Liver (tissue), 9 donors: ENCODE data around the gene CALHM5. TPM values are rescaled to one million over a fixed set of nuclear protein-coding genes. Genes with fewer than 3 reads are reported as not detected.

Experiments
- DNase-seq: peaks from one replicate; pipeline ENCODE4 v3.0.0-alpha.2; 2017; ENCODE audit warnings: low spot score
- H3K27ac ChIP-seq, 2 donors: one replicate each; pipeline ENCODE4 v1.7.0; 2013; ENCODE audit warnings: inconsistent platforms in 2 of 2, low read length in 2 of 2, control low read depth in 1 of 2, low read depth in 1 of 2, mild to moderate bottlenecking in 1 of 2
- H3K27me3 ChIP-seq, 4 donors: one replicate each; pipeline versions ENCODE4 v1.6.1 to v1.7.0; 2013; ENCODE audit warnings: low read length in 3 of 4, inconsistent platforms in 1 of 4, mild to moderate bottlenecking in 1 of 4, moderate library complexity in 1 of 4; ENCODE audit not compliant: control insufficient read depth in 4 of 4, insufficient read depth in 4 of 4
- H3K36me3 ChIP-seq, 4 donors: one replicate each; pipeline versions ENCODE4 v1.6.1 to v1.7.0; 2013; ENCODE audit warnings: low read length in 3 of 4, mild to moderate bottlenecking in 3 of 4, low read depth in 1 of 4, moderate library complexity in 1 of 4; ENCODE audit not compliant: control insufficient read depth in 4 of 4, insufficient read depth in 3 of 4
- H3K4me1 ChIP-seq, 4 donors: one replicate each; pipeline versions ENCODE4 v1.6.1 to v1.7.0; 2013; ENCODE audit warnings: low read length in 3 of 4, mild to moderate bottlenecking in 3 of 4, moderate library complexity in 1 of 4; ENCODE audit not compliant: control insufficient read depth in 4 of 4, insufficient read depth in 4 of 4
- H3K4me3 ChIP-seq, 3 donors: one replicate each; pipeline versions ENCODE4 v1.6.1 to v1.7.0; 2013; ENCODE audit warnings: low read length in 3 of 3, control low read depth in 1 of 3, low read depth in 1 of 3, mild to moderate bottlenecking in 1 of 3
- H3K9ac ChIP-seq, 2 donors: one replicate each; pipeline ENCODE4 v1.7.0; 2013; ENCODE audit warnings: low read length in 2 of 2, mild to moderate bottlenecking in 2 of 2, moderate library complexity in 2 of 2, control low read depth in 1 of 2, low read depth in 1 of 2
- H3K9me3 ChIP-seq, 4 donors: one replicate each; pipeline versions ENCODE4 v1.6.1 to v1.7.0; 2013; ENCODE audit warnings: low read length in 3 of 4; ENCODE audit not compliant: control insufficient read depth in 4 of 4
- ATF3 ChIP-seq: IDR thresholded peaks from 2 replicates; pipeline ENCODE4 v1.6.1; 2016; ENCODE audit warnings: antibody characterized with exemption
- CTCF ChIP-seq: fragments of 150-350 bp; IDR thresholded peaks from 2 replicates; pipeline ENCODE4 v1.5.1; 2017; ENCODE audit warnings: improper control_type of control experiment, low read depth, low read length; ENCODE audit not compliant: missing input control
- EGR1 ChIP-seq, 2 donors: IDR thresholded peaks; 2 replicates each; pipeline ENCODE4 v1.6.1; 2016 to 2018; ENCODE audit warnings: antibody characterized with exemption in 2 of 2, low read depth in 2 of 2
- FOXA1 ChIP-seq: IDR thresholded peaks from 2 replicates; pipeline ENCODE4 v1.6.1; 2016; ENCODE audit warnings: antibody characterized with exemption
- FOXA2 ChIP-seq: IDR thresholded peaks from 2 replicates; pipeline ENCODE4 v1.6.1; 2016; ENCODE audit warnings: antibody characterized with exemption
- HNF4G ChIP-seq: IDR thresholded peaks from 2 replicates; pipeline ENCODE4 v1.6.1; 2016; ENCODE audit warnings: antibody characterized with exemption
- JUND ChIP-seq, 2 donors: IDR thresholded peaks; 2 replicates each; pipeline ENCODE4 v1.6.1; 2016; ENCODE audit warnings: antibody characterized with exemption in 2 of 2
- NR2F2 ChIP-seq: IDR thresholded peaks from 2 replicates; pipeline ENCODE4 v1.6.1; 2016; ENCODE audit warnings: antibody characterized with exemption
- RAD21 ChIP-seq, 2 donors: IDR thresholded peaks; 2 replicates each; pipeline ENCODE4 v1.6.1; 2016; ENCODE audit warnings: antibody characterized with exemption in 2 of 2, mild to moderate bottlenecking in 2 of 2
- REST ChIP-seq: IDR thresholded peaks from 2 replicates; pipeline ENCODE4 v1.6.1; 2016; ENCODE audit warnings: antibody characterized with exemption, mild to moderate bottlenecking
- RXRA ChIP-seq, 2 donors: IDR thresholded peaks; 2 replicates each; pipeline ENCODE4 v1.6.1; 2017 to 2018; ENCODE audit warnings: antibody characterized with exemption in 2 of 2, mild to moderate bottlenecking in 1 of 2
- SP1 ChIP-seq: IDR thresholded peaks from 2 replicates; pipeline ENCODE4 v1.6.1; 2018; ENCODE audit warnings: antibody characterized with exemption, mild to moderate bottlenecking
- TAF1 ChIP-seq: conservative IDR thresholded peaks from 2 replicates; pipeline ENCODE4 v1.6.1; 2016; ENCODE audit warnings: antibody characterized with exemption, mild to moderate bottlenecking
- YY1 ChIP-seq: IDR thresholded peaks from 2 replicates; pipeline ENCODE4 v1.6.1; 2016; ENCODE audit warnings: antibody characterized with exemption, mild to moderate bottlenecking
- ZBTB33 ChIP-seq: IDR thresholded peaks from 2 replicates; pipeline ENCODE4 v1.6.1; 2016; ENCODE audit warnings: antibody characterized with exemption
- WGBS: extraction: QIAGEN DNeasy Blood & Tissue Kit; methylation state at CpG from one replicate; pipeline ENCODE4 v1.1.7; 2013; 5-methylcytosine and 5-hydroxymethylcytosine counted together
- polyA plus RNA-seq, 2 donors: library from polyadenylated mRNA; stranded (reverse) in 1 of 2; unstranded in 1 of 2; fragments of 200-250 nt in 1 of 2; fragments of >200 nt in 1 of 2; fragmentation: Nextera tagmentation in 1 of 2; extraction: Ambion mirVana in 1 of 2; gene quantifications; one replicate each; pipeline versions ENCODE4 v1.2.1 to v1.2.3, GENCODE V29; 2013 to 2015
- total RNA-seq, 2 donors: library from RNA; depleted of rRNA; stranded (reverse); fragments of >200 nt; gene quantifications; one replicate each; pipeline ENCODE4 v1.2.3, GENCODE V29; 2014
- TF ChIP-seq, protein P1 (sequence below): IDR thresholded peaks from 2 replicates; pipeline ENCODE4 v1.6.1; 2016; ENCODE audit warnings: antibody characterized with exemption
- donor health status: healthy.
- donor health status: healthy.
- donor health status: healthy.
- donor health status: healthy.
- donor health status: healthy.

CALHM5 gene
- total and polyA plus RNA-seq, 4 donors, result 0.07 to 0.59 (median 0.45) TPM

DNA sequence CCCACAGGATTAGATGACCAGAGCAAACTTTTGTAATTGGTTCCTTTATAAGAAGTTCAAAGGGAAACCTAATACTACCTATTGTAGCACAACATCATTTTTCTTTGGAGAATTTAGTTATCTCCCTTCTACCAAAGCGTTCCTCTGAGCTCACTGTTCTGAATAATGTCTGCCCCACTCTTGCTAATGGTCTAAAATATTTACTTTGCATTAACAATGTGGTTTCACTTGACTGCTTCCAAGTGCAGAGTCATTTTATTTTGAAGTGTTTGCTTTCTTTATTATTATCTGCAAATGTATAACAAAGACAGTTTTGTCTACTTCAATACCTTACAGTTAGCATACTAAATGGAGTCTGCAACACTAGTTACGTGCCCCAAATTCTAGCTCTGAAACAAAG, 19.0 kb downstream of the CALHM5 start:
- H3K9me3 ChIP-seq, result no peaks in the 10 kb centered on the region
- H3K36me3 ChIP-seq, result no peaks in the 10 kb centered on the region
- no peak overlapping the region for H3K9ac ChIP-seq
- 84% methylated on average over 2 of the region's 2 CpGs for WGBS
- no peaks in the 10 kb centered on the region for H3K27me3 ChIP-seq
- H3K27ac ChIP-seq, result no peak overlapping the region
- no peak for DNase-seq
- TF ChIP-seq JUND (IDR thresholded peaks at IDR 0.05), result no peak
- no peak for TF ChIP-seq ZBTB33
- no peak for TF ChIP-seq FOXA2
- TF ChIP-seq TAF1, result no peak
- no peak for TF ChIP-seq NR2F2
- no peak for TF ChIP-seq YY1
- TF ChIP-seq HNF4G, result no peak
- no peak for TF ChIP-seq REST
- TF ChIP-seq CTCF, result no peak
- no peak for TF ChIP-seq ATF3
- TF ChIP-seq, protein P1, sequence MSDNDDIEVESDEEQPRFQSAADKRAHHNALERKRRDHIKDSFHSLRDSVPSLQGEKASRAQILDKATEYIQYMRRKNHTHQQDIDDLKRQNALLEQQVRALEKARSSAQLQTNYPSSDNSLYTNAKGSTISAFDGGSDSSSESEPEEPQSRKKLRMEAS, result no peak
- no peak for TF ChIP-seq SP1
- TF ChIP-seq EGR1 (IDR thresholded peaks at IDR 0.05; ENCODE audit: low read depth in 2 of 2), result no peak
- TF ChIP-seq RXRA (IDR thresholded peaks at IDR 0.05), result no peak
- no peak for TF ChIP-seq RAD21 (IDR thresholded peaks at IDR 0.05)
- no peak for TF ChIP-seq FOXA1
- no peaks in the 10 kb centered on the region for H3K4me1 ChIP-seq
- no peak overlapping the region for H3K4me3 ChIP-seq
